Activated CD4-positive, alpha-beta memory T cell treated with anti-CD3 and anti-CD28 coated beads, Interleukin-2, amount 10 ng/mL, durations not matched to agents 7 days and 5 days (primary cell): ENCODE results near the gene AFAP1. TPM values are rescaled to one million over a fixed set of nuclear protein-coding genes. Genes with fewer than 3 reads are reported as not detected.

Source experiments
- CTCF ChIA-PET: fragments of 350-600 bp; sonication (Branson Sonifier 250); formaldehyde crosslinking; loops from one replicate; lab custom pipeline; 2021; ENCODE audit warnings: antibody characterized with exemption, inconsistent platforms; lab: Charles Lee
- POLR2A ChIA-PET: fragments of 350-600 bp; sonication (Branson Sonifier 250); formaldehyde crosslinking; loops from one replicate; lab custom pipeline; 2021; ENCODE audit warnings: antibody characterized with exemption; lab: Charles Lee
- DNase-seq: peaks from one replicate; pipeline ENCODE4 v3.0.0-alpha.2; 2020
- H3K27ac Mint-ChIP-seq: one replicate; pipeline ENCODE4 v1.8.0; 2021; ENCODE audit warnings: mild to moderate bottlenecking, mixed read lengths
- H3K27me3 Mint-ChIP-seq: one replicate; pipeline ENCODE4 v1.8.0; 2021; ENCODE audit warnings: mixed read lengths
- H3K36me3 Mint-ChIP-seq: one replicate; pipeline ENCODE4 v1.8.0; 2021; ENCODE audit warnings: low read depth, mixed read lengths
- H3K4me1 Mint-ChIP-seq: one replicate; pipeline ENCODE4 v1.8.0; 2021; ENCODE audit warnings: mixed read lengths
- H3K4me3 Mint-ChIP-seq: one replicate; pipeline ENCODE4 v1.8.0; 2021; ENCODE audit warnings: mild to moderate bottlenecking, mixed read lengths
- H3K9me3 Mint-ChIP-seq: one replicate; pipeline ENCODE4 v1.8.0; 2021; ENCODE audit warnings: mixed read lengths
- total RNA-seq, 2 experiments: library from RNA; stranded (reverse); gene quantifications; one replicate each; pipeline ENCODE4 v1.2.3, GENCODE V29; 2021

Gene AFAP1
- total RNA-seq, 2 experiments from 2014 or later, result 5.9 to 6.5 TPM

DNA sequence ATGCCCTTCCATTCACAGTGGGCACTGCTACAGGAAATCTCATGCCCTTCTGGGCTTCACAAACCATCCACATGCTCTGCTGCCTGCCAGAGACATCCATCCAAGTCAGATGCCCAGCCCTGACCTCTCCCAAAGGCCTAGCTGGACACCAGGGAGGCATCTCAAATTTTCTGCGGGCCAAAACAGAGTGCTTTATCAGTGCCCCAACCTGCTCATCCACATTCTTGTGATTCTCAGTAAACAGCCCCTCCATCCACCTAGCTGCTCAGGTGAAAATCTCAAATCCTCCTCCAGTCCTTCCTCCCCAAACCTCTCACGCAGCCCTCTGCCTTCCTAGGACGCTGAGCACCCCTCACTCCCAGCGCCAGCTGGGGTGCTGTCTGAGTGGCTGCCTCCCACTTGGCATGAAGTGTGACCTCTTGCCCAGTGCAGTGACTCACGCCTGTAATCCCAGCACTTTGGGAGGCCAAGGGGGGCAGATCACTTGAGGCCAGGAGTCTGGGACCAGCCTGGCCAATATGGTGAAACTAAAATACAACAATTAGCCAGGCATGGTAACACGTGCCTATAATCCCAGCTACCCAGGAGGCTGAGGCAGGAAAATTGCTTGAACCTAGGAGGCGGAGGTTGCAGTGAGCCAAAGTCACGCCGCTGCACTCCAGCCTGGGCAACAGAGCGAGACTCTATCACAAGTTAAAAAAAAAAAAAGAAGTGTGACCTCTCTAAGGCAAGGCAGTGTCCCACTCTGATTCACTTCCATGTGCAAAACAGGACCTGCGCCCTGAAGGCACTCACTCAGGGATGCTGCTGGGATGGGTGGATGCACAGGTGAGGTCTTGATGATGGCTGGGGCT lies 1.7 kb upstream of the AFAP1 start:
- Mint-ChIP-seq H3K4me1 (peaks cover 13% of the 10 kb centered on the region), H3K4me3 (peak overlapping the region; percentile 17), H3K36me3 (no peaks in the 10 kb centered on the region), H3K27me3 (peaks cover 14% of the 10 kb centered on the region), H3K9me3 (no peaks in the 10 kb centered on the region), H3K27ac (no peak overlapping the region)
- POLR2A ChIA-PET, result interaction anchor here (0.5 to 3.3 kb wide), 3 partner anchors 29 to 73 kb away, joined by 3 to 16 read pairs (median 3); no protein-coding TSS in a partner anchor
- CTCF ChIA-PET, result interaction anchor here (1.0 kb wide), 1 partner anchor 139 kb away, joined by 3 read pairs; no protein-coding TSS in a partner anchor
- no peak for DNase-seq

DNA sequence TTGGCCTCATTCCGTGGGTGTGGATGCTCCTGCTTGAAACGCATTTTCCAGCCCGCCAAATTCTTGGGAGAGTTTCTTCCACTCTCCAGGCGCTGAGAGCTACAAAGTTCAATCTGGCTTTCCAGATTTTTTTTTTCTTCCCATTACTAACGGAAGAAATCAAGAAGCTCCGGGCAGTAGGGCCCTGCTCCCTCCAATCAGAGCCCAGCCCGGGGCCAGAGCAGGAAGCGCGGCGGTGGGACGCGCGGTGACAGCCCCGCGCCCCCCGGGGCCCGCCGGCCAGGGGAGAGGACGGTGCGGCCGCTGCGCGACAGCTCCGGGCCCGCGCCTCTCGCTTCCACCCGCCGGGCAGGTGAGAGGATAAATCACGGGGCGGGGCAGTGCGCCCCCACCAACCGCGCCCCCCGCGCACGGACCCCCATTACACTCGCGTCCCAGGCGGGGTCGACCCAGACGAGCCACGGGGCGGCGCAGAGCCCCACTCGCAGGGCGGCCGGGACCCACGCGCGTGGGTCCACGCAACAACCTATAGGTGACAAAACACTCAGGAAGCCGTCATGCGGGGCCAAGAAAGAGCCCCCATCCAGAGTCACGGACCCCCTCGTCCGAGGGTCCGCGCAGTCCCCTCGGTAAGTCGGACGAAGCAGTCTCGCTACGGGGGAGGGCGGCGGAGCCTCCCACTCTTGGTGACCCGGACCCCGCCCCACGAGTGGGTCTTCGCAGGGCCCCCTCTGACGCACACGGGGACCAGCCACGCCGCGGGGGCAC lies 868 bp downstream of the AFAP1 start:
- Mint-ChIP-seq H3K9me3 (no peaks in the 10 kb centered on the region), H3K27me3 (peaks cover 16% of the 10 kb centered on the region), H3K4me1 (peaks cover 13% of the 10 kb centered on the region), H3K36me3 (no peaks in the 10 kb centered on the region), H3K4me3 (peak overlapping the region; percentile 73), H3K27ac (peak overlapping the region; percentile 26)
- POLR2A ChIA-PET, result interaction anchor here (0.7 to 3.3 kb wide), 14 partner anchors 9 to 134 kb away, joined by 3 to 16 read pairs (median 4); no protein-coding TSS in a partner anchor
- CTCF ChIA-PET, result interaction anchor here (0.7 to 1.1 kb wide), 3 partner anchors 9 to 135 kb away, joined by 3 to 4 read pairs (median 3); no protein-coding TSS in a partner anchor
- no peak for DNase-seq

DNA sequence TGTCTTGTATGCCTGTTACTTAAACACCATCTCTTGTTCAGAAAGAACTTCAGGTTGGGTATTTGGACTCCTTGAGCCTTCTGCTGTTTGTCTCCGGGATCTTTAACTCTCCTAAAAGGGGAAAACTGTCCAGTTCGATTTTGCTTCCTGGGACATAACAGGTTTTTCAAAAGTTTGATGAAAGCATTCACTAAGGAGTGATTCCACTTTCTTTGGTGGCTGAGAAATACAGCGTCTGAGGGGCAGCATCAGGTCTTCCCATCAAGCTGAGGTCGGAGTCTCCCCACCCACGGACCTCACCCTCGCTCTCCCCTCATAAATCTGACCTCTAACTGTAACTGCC lies 1.4 kb downstream of the AFAP1 start:
- no peak for DNase-seq
- Mint-ChIP-seq H3K4me1 (peaks cover 13% of the 10 kb centered on the region), H3K4me3 (peak overlapping the region; percentile 73), H3K36me3 (no peaks in the 10 kb centered on the region), H3K27me3 (peaks cover 16% of the 10 kb centered on the region), H3K9me3 (no peaks in the 10 kb centered on the region), H3K27ac (peak overlapping the region; percentile 26)
- ChIA-PET POLR2A (interaction anchor here (0.7 to 3.3 kb wide), 7 partner anchors 14 to 134 kb away, joined by 3 to 16 read pairs (median 5); no protein-coding TSS in a partner anchor), CTCF (interaction anchor here (0.7 to 1.1 kb wide), 4 partner anchors 10 to 134 kb away, joined by 3 to 4 read pairs (median 3); no protein-coding TSS in a partner anchor)

DNA sequence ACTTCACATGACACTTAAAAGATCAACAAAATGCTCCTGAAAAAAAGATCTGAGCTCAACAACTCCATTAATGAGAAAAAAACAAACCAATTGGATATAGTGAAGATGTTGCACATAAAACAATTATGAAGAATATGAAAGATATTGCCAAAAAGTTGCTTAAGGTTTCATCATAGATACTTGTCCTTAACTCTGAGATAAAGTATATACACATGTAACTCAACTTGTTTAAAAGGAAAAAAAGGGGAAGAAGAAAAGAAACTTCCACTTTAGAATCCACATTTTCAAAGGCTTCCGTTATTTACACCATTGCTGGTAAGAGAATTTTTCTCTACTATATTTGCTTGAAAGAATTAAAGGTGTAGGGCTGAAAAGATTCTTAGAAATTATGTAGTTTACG lies 2.7 kb downstream of the AFAP1 start:
- Mint-ChIP-seq H3K27ac (no peak overlapping the region), H3K27me3 (peaks cover 16% of the 10 kb centered on the region), H3K9me3 (no peaks in the 10 kb centered on the region), H3K4me1 (peaks cover 13% of the 10 kb centered on the region), H3K4me3 (no peak overlapping the region), H3K36me3 (no peaks in the 10 kb centered on the region)
- DNase-seq, result no peak
- CTCF ChIA-PET, result interaction anchor here (1.3 to 1.9 kb wide), 3 partner anchors 10 to 72 kb away, joined by 3 to 10 read pairs (median 3); no protein-coding TSS in a partner anchor
- POLR2A ChIA-PET, result no interaction called here

DNA sequence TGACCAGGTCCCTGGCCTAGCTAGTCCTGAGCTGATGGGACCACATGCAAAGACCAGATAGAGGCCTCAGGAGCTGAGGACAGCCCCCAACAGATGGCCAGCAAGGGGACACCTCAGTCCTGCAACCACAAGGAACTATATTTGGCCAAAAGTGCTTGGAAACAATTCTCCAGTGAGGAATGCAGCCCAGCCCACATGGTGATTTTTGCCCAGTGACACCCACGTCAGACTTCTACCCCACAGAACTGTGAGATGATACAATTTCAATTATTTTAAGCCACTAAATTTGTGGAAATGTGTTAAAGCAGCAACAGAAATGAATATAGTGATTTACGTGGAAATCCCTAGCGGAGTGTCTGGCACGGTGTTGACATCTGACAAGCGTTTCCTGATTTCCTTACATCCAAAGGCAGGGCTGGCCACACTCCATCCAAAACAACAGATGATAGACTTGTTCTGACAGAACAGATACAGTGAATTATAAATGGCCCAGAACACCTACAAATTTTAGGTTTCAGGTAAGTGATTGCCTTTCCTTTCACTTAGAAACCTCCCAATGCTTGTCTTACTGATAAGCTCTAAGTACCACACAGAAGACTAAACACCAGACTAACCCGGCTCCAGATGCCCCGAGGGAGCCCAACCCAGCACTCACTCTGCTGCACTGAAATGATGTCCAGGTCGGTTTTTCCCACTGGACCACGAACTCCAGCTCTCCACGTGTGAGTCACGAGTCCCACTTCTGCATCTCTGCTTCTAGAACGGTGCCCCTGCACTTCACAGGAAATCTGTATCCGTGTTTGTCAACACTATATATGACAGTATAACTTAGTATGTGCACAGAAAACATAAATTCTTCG lies 5.8 kb downstream of the AFAP1 start:
- H3K27me3 Mint-ChIP-seq, result peaks cover 16% of the 10 kb centered on the region
- peaks cover 13% of the 10 kb centered on the region for H3K4me1 Mint-ChIP-seq
- no peak for DNase-seq
- CTCF ChIA-PET, result no interaction called here
- POLR2A ChIA-PET, result no interaction called here
- no peaks in the 10 kb centered on the region for H3K9me3 Mint-ChIP-seq
- H3K27ac Mint-ChIP-seq, result no peak overlapping the region
- H3K36me3 Mint-ChIP-seq, result no peaks in the 10 kb centered on the region
- no peak overlapping the region for H3K4me3 Mint-ChIP-seq

GRCh38 chr4:7932287-7932686 lies 7.4 kb downstream of the AFAP1 start:
- Mint-ChIP-seq H3K27ac (no peak overlapping the region), H3K4me1 (peaks cover 2% of the 10 kb centered on the region), H3K4me3 (no peak overlapping the region), H3K36me3 (no peaks in the 10 kb centered on the region), H3K27me3 (peaks cover 6% of the 10 kb centered on the region), H3K9me3 (no peaks in the 10 kb centered on the region)
- no peak for DNase-seq
- POLR2A ChIA-PET, result no interaction called here
- CTCF ChIA-PET, result no interaction called here

DNA sequence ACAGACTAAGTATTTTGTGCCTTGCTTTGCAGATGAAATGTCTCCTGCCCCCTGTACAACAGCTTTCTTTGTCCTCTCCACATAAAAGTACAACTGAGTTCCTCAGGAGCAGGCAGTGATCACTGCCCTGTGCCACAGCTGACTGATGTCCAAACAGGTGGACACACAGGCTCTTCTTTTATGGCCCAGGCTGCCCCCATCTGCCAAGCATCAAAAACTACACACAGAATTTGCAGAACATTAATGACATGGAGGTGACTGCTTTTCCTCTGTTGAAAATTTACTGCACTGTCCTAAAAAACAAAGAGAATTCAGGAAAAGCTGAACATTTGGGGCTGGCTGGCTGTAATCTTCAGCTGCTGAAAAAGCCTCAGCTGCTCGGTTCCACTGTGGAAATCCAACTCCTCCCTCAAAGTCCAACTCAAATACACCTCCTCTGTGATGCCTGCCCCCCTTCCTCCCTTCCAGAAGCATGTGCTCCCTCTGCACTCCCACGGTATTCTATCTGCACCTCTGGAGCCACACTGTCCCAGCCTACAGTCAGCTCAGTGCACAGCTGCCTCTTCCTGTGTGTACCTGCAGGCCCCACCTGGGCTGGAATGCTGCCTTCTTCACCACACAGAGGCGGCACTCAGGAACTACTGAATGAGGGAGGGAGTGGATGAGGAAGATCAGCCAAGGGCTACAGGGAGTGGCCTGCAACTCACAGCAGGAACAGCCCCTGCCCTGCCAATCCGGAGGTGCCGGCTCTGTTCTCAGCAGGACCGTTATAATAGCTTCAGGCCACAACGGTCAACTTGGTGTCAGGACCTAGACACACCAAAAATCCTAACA lies 10.3 kb downstream of the AFAP1 start:
- no peak for DNase-seq
- CTCF ChIA-PET, result no interaction called here
- no peaks in the 10 kb centered on the region for H3K27me3 Mint-ChIP-seq
- no peak overlapping the region for H3K27ac Mint-ChIP-seq
- H3K4me1 Mint-ChIP-seq, result peaks cover 2% of the 10 kb centered on the region
- no peak overlapping the region for H3K4me3 Mint-ChIP-seq
- POLR2A ChIA-PET, result interaction anchor here (2.0 kb wide), 1 partner anchor 10 kb away, joined by 6 read pairs; the partner anchor contains the start of gene AFAP1
- H3K9me3 Mint-ChIP-seq, result no peaks in the 10 kb centered on the region
- no peaks in the 10 kb centered on the region for H3K36me3 Mint-ChIP-seq

GRCh38 chr4:7928711-7929110 lies 10.9 kb downstream of the AFAP1 start:
- Mint-ChIP-seq H3K4me1 (peaks cover 2% of the 10 kb centered on the region), H3K27me3 (no peaks in the 10 kb centered on the region), H3K36me3 (no peaks in the 10 kb centered on the region), H3K9me3 (no peaks in the 10 kb centered on the region), H3K4me3 (no peak overlapping the region), H3K27ac (no peak overlapping the region)
- CTCF ChIA-PET, result no interaction called here
- POLR2A ChIA-PET, result no interaction called here
- no peak for DNase-seq

- POLR2A ChIA-PET, result interaction anchor here (0.9 kb wide), 1 partner anchor 72 kb away, joined by 3 read pairs; no protein-coding TSS in a partner anchor
- H3K4me3 Mint-ChIP-seq, result no peak overlapping the region
- CTCF ChIA-PET, result no interaction called here
Measured at GRCh38 chr4:7926822-7927221, 12.8 kb downstream of the AFAP1 start.

DNA sequence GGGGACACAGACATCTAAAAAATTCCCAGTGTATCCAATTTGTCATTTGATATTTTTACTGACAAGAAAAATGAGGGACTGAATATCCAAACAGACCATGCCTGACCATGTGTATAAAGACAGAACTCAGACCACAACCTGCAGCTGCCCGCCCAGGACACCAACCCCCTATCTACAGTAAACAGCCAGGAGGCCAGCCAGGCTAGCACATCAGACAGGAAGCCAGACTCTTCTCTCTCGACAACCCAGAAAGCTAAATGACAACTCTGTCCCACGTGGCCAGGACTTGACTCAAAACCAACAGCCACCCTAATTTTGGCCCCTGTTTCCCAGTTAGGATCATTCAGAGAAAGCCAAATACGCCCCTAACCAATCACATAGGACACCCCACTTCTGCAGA lies 15.1 kb downstream of the AFAP1 start:
- H3K27ac Mint-ChIP-seq, result no peak overlapping the region
- ChIA-PET CTCF (no interaction called here), POLR2A (no interaction called here)
- H3K4me3 Mint-ChIP-seq, result no peak overlapping the region
- no peaks in the 10 kb centered on the region for H3K36me3 Mint-ChIP-seq
- H3K9me3 Mint-ChIP-seq, result no peaks in the 10 kb centered on the region
- DNase-seq, result no peak
- H3K27me3 Mint-ChIP-seq, result no peaks in the 10 kb centered on the region
- H3K4me1 Mint-ChIP-seq, result peaks cover 2% of the 10 kb centered on the region

More at GRCh38 chr4:7926822-7927221, 12.8 kb downstream of the AFAP1 start:
- Mint-ChIP-seq H3K27ac (no peak overlapping the region), H3K4me1 (peaks cover 2% of the 10 kb centered on the region), H3K27me3 (no peaks in the 10 kb centered on the region), H3K9me3 (no peaks in the 10 kb centered on the region), H3K36me3 (no peaks in the 10 kb centered on the region)
- DNase-seq, result no peak

DNA sequence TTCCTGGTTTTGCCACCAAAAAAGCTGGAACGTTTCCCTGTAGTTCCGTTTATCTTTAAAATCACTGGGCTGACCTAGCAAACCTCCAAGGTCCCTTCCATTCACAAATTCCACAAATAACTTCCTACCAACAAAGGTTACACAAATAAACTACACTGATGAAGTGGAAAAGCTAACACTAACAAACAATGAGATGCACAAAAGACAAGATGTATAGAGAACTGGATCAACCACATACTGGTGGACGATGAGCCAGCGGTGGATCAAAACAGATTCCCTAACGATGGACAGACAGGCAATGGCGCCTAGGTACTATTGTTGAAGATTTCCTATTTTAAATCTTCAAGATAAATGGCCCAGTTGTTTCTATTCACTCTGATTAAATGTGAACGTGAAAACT lies 15.5 kb downstream of the AFAP1 start:
- ChIA-PET POLR2A (no interaction called here), CTCF (no interaction called here)
- no peaks in the 10 kb centered on the region for H3K36me3 Mint-ChIP-seq
- peaks cover 2% of the 10 kb centered on the region for H3K4me1 Mint-ChIP-seq
- no peak overlapping the region for H3K4me3 Mint-ChIP-seq
- no peak overlapping the region for H3K27ac Mint-ChIP-seq
- no peak for DNase-seq
- no peaks in the 10 kb centered on the region for H3K27me3 Mint-ChIP-seq
- no peaks in the 10 kb centered on the region for H3K9me3 Mint-ChIP-seq
